ENCODE data around the gene PYROXD2. TPM values are rescaled to one million over a fixed set of nuclear protein-coding genes. Genes with fewer than 3 reads are reported as not detected.

PYROXD2 gene
- polyA plus RNA-seq, 1 of the 3 experiments (the other 2 are of a cell fraction) = 26.7 TPM

GRCh38 chr10:98417481-98417959 is 2.5 kb upstream of the PYROXD2 start:
- H3K9me2 ChIP-seq = no peaks in the 10 kb centered on the region
- no peak overlapping the region for H3K9ac ChIP-seq
- peaks cover 6 to 21% of the 10 kb centered on the region in 2 experiments; a peak in 2 of 4 replicates for H3K4me1 ChIP-seq (ENCODE audit: control insufficient read depth in 1 of 2, insufficient read depth in 2 of 2, low read depth in 1 of 2, low read length in 1 of 2)
- no peak overlapping the region for H3K4me3 ChIP-seq (ENCODE audit: low read depth in 2 of 2, low read length in 1 of 2)
- ChIA-PET CTCF (no interaction called here), POLR2A (no interaction called here)
- no peaks in the 10 kb centered on the region for H3K27me3 ChIP-seq (ENCODE audit: insufficient read depth)
- no peak for DNase-seq
- no peak for TF ChIP-seq USF1 (IDR thresholded peaks at IDR 0.05; ENCODE audit: borderline replicate concordance, low read depth)
- no peaks in the 10 kb centered on the region for H3K9me3 ChIP-seq
- H3K36me3 ChIP-seq (replicated peaks in 1 of 2; ENCODE audit: control insufficient read depth in 1 of 2, insufficient read depth in 2 of 2, low read length in 1 of 2) = peaks cover 0 to 14% of the 10 kb centered on the region in 2 experiments
- no peak overlapping the region for H3K27ac ChIP-seq (ENCODE audit: low read depth in 2 of 2, low read length in 1 of 2)
- no peak overlapping the region for H3K4me2 ChIP-seq
- H4K20me1 ChIP-seq (ENCODE audit: insufficient read depth) = no peaks in the 10 kb centered on the region
- H2AFZ ChIP-seq (ENCODE audit: low read depth) = no peak overlapping the region
- H3F3A ChIP-seq (replicated peaks; ENCODE audit: insufficient read depth) = no peaks in the 10 kb centered on the region
- H3K79me2 ChIP-seq (ENCODE audit: insufficient read depth) = peaks cover 16% of the 10 kb centered on the region; the same call in 1 of the 2 replicates
- WGBS (ENCODE audit: low lambda C conversion rate) = 92% methylated on average over 10 of the region's 19 CpGs

DNA sequence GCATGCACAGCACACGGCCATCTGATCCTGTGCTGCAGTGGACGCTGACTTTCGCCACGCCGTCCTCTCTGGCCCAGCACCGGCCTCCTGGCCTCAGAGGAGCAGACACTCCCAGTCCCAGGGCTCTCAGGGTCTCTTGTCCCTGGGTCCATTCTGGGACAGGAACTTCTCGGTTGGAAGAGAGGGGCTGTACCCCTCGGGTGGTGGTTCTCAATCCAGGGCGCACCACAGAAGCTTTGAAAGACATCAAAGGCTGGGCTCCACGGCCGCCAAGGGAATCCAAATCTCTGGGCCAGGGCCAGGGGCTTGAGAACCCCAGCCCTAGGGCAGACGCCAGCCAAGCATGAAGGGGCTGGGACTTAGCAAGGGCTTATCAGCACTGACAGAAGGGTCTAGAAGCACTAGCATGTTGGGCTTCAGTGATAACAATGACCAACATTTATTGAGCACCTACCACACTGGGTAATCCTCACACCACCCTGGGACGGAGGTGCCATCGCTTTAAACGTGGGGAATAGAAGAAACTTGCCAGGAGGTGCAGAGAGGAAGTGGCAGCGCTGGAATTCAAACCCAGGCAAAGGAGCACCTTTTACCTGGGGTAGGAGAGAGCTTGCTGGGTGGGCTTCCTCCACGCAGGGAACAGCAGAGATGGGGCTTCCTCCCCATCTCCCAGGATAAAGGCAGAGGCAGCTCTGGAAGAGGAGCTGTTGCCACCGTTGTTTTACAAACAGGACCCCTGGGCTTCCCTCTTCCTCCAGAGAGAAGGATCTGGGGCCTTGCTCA is 1.8 kb upstream of the PYROXD2 start:
- 90% methylated on average over 14 of the region's 18 CpGs for WGBS (ENCODE audit: low lambda C conversion rate)
- Histone ChIP-seq H4K20me1 (ENCODE audit: insufficient read depth) (no peaks in the 10 kb centered on the region), H3K4me2 (no peak overlapping the region), H2AFZ (ENCODE audit: low read depth) (no peak overlapping the region), H3K9me2 (no peaks in the 10 kb centered on the region), H3K9me3 (no peaks in the 10 kb centered on the region), H3K36me3 (replicated peaks in 1 of 2; ENCODE audit: control insufficient read depth in 1 of 2, insufficient read depth in 2 of 2, low read length in 1 of 2) (peaks cover 0 to 14% of the 10 kb centered on the region in 2 experiments), H3K79me2 (ENCODE audit: insufficient read depth) (peaks cover 16% of the 10 kb centered on the region; the same call in 1 of the 2 replicates), H3F3A (replicated peaks; ENCODE audit: insufficient read depth) (no peaks in the 10 kb centered on the region), H3K9ac (no peak overlapping the region), H3K4me3 (ENCODE audit: low read depth in 2 of 2, low read length in 1 of 2) (no peak overlapping the region), H3K4me1 (ENCODE audit: control insufficient read depth in 1 of 2, insufficient read depth in 2 of 2, low read depth in 1 of 2, low read length in 1 of 2) (peaks cover 6 to 21% of the 10 kb centered on the region in 2 experiments; a peak in 2 of 4 replicates), H3K27ac (ENCODE audit: low read depth in 2 of 2, low read length in 1 of 2) (no peak overlapping the region), H3K27me3 (ENCODE audit: insufficient read depth) (no peaks in the 10 kb centered on the region)
- no peak for DNase-seq
- ChIA-PET CTCF (interaction anchor here (2.9 kb wide), 1 partner anchor 107 kb away, joined by 9 read pairs; no protein-coding TSS in a partner anchor), POLR2A (no interaction called here)
- TF ChIP-seq TAF1 (IDR thresholded peaks at IDR 0.05; ENCODE audit: borderline replicate concordance, low read depth, low read length) (no peak), RFX5 (IDR thresholded peaks at IDR 0.05; ENCODE audit: low read length) (no peak), REST (IDR thresholded peaks at IDR 0.05; ENCODE audit: low read depth, low read length) (no peak), MEF2A (IDR thresholded peaks at IDR 0.05; ENCODE audit: borderline replicate concordance, low read depth) (no peak), IRF3 (IDR thresholded peaks at IDR 0.05; ENCODE audit: low read depth, low read length) (no peak), RAD21 (IDR thresholded peaks at IDR 0.05; ENCODE audit: low read length) (no peak), CHD2 (IDR thresholded peaks at IDR 0.05; ENCODE audit: low read length, partially characterized antibody) (no peak), USF1 (IDR thresholded peaks at IDR 0.05; ENCODE audit: borderline replicate concordance, low read depth) (no peak), RCOR1 (IDR thresholded peaks at IDR 0.05; ENCODE audit: low read length) (no peak), NFIC (IDR thresholded peaks at IDR 0.05; ENCODE audit: borderline replicate concordance) (no peak), EP300 (IDR thresholded peaks at IDR 0.05; ENCODE audit: borderline replicate concordance in 1 of 2, low read depth in 1 of 2, low read length in 1 of 2) (no peak), GABPA (IDR thresholded peaks at IDR 0.05; ENCODE audit: low read depth) (no peak), JUND (IDR thresholded peaks at IDR 0.05) (no peak), RXRA (IDR thresholded peaks at IDR 0.05; ENCODE audit: borderline replicate concordance, low read depth) (no peak)
- TF ChIP-seq, protein P1, sequence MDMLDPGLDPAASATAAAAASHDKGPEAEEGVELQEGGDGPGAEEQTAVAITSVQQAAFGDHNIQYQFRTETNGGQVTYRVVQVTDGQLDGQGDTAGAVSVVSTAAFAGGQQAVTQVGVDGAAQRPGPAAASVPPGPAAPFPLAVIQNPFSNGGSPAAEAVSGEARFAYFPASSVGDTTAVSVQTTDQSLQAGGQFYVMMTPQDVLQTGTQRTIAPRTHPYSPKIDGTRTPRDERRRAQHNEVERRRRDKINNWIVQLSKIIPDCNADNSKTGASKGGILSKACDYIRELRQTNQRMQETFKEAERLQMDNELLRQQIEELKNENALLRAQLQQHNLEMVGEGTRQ (IDR thresholded peaks at IDR 0.05; ENCODE audit: borderline replicate concordance, low read depth, low read length) = no peak
- TF ChIP-seq, protein P2, sequence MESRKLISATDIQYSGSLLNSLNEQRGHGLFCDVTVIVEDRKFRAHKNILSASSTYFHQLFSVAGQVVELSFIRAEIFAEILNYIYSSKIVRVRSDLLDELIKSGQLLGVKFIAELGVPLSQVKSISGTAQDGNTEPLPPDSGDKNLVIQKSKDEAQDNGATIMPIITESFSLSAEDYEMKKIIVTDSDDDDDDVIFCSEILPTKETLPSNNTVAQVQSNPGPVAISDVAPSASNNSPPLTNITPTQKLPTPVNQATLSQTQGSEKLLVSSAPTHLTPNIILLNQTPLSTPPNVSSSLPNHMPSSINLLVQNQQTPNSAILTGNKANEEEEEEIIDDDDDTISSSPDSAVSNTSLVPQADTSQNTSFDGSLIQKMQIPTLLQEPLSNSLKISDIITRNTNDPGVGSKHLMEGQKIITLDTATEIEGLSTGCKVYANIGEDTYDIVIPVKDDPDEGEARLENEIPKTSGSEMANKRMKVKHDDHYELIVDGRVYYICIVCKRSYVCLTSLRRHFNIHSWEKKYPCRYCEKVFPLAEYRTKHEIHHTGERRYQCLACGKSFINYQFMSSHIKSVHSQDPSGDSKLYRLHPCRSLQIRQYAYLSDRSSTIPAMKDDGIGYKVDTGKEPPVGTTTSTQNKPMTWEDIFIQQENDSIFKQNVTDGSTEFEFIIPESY (IDR thresholded peaks at IDR 0.05; ENCODE audit: borderline replicate concordance, low read depth) = no peak
